ENCODE measurements around the gene POU6F1. TPM values are rescaled to one million over a fixed set of nuclear protein-coding genes. Genes with fewer than 3 reads are reported as not detected.

The POU6F1 gene
- total and polyA plus RNA-seq, 10 of the 15 experiments (the other 5 are each of a cell fraction or from before 2014, with no cell fraction given), result 0.26 to 4.2 (median 1.2) TPM

DNA sequence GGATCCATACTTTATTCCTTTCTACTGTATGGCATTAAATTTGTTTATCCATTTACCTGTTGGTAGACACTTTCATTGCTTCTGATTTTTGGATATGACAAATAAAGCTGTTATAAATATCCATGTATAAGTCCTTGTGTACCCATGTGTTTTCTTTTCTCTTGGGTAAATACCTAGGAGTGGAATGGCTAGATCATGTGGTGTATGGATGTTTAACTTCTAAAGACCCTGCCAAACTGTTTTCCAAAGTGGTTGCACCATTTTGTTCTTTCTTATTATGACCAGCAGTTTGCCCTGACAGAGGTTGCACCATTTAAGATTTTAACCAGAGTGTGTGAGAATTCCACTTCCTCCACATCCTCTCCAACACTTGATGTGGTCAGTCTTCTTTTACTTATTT, 14.8 kb upstream of the POU6F1 start:
- intact Hi-C loops (cut with micrococcal nuclease; ENCODE audit: unreplicated experiment) (no loop called here), in situ Hi-C loops (cut with MboI) (no loop called here)
- H3K36me3 ChIP-seq (ENCODE audit: control insufficient read depth in 2 of 2, insufficient read depth in 2 of 2, low read length in 1 of 2), result no peaks in the 10 kb centered on the region
- H3K4me1 ChIP-seq (ENCODE audit: control insufficient read depth, insufficient read depth, low read length), result no peaks in the 10 kb centered on the region
- DNase-seq (ENCODE audit: low read depth, low spot score) (no peak), ATAC-seq (no peak), FAIRE-seq (no peak)
- POLR2A ChIA-PET, result no interaction called here
- SMC1A ChIA-PET (ENCODE audit: uncharacterized antibody, unreplicated experiment), result interaction anchor here (1.4 kb wide), 1 partner anchor 14 kb away, joined by 5 read pairs; no protein-coding TSS in a partner anchor
- CTCF ChIA-PET, result no interaction called here
- H3K4me3 ChIP-seq, result no peak overlapping the region
- RAD21 ChIA-PET (ENCODE audit: unreplicated experiment), result no interaction called here
- H3K79me2 ChIP-seq (ENCODE audit: control insufficient read depth, insufficient read depth, low read length), result no peaks in the 10 kb centered on the region
- H3K27ac ChIP-seq (ENCODE audit: control insufficient read depth, insufficient read depth), result no peak overlapping the region
- no peak overlapping the region for H2AFZ ChIP-seq (ENCODE audit: control insufficient read depth, low read depth, low read length)
- H3K4me2 ChIP-seq (ENCODE audit: control insufficient read depth, insufficient read depth), result no peak overlapping the region
- no peaks in the 10 kb centered on the region for H3K9me3 ChIP-seq (replicated peaks; ENCODE audit: control insufficient read depth, insufficient read depth, low read length)
- no peak overlapping the region for H3K9ac ChIP-seq (ENCODE audit: control insufficient read depth, insufficient read depth, low read length)
- no peaks in the 10 kb centered on the region for H3K27me3 ChIP-seq (replicated peaks in 1 of 2; ENCODE audit: control insufficient read depth in 2 of 2, insufficient read depth in 2 of 2, low read length in 1 of 2)
- H4K20me1 ChIP-seq (ENCODE audit: control insufficient read depth, insufficient read depth), result no peaks in the 10 kb centered on the region
- no TSS peak for BruUV-seq (replicated peaks)
- TF ChIP-seq SMAD5 (IDR thresholded peaks at IDR 0.05; ENCODE audit: low read depth) (no peak), KLF5 (IDR thresholded peaks at IDR 0.05; ENCODE audit: partially characterized antibody) (no peak), MTA2 (IDR thresholded peaks at IDR 0.05; ENCODE audit: low read depth) (no peak), CBFB (IDR thresholded peaks at IDR 0.05; ENCODE audit: low read depth) (no peak), CUX1 (IDR thresholded peaks at IDR 0.05; ENCODE audit: insufficient replicate concordance, low read depth, low read length) (no peak), POLR2AphosphoS2 (IDR thresholded peaks at IDR 0.05; ENCODE audit: low read depth, low read length) (no peak), CHD1 (IDR thresholded peaks at IDR 0.05; ENCODE audit: low read depth, low read length) (no peak), HDGF (IDR thresholded peaks at IDR 0.05) (no peak), BRCA1 (IDR thresholded peaks at IDR 0.05; ENCODE audit: low read depth, low read length) (no peak)
- TF ChIP-seq, protein P1, sequence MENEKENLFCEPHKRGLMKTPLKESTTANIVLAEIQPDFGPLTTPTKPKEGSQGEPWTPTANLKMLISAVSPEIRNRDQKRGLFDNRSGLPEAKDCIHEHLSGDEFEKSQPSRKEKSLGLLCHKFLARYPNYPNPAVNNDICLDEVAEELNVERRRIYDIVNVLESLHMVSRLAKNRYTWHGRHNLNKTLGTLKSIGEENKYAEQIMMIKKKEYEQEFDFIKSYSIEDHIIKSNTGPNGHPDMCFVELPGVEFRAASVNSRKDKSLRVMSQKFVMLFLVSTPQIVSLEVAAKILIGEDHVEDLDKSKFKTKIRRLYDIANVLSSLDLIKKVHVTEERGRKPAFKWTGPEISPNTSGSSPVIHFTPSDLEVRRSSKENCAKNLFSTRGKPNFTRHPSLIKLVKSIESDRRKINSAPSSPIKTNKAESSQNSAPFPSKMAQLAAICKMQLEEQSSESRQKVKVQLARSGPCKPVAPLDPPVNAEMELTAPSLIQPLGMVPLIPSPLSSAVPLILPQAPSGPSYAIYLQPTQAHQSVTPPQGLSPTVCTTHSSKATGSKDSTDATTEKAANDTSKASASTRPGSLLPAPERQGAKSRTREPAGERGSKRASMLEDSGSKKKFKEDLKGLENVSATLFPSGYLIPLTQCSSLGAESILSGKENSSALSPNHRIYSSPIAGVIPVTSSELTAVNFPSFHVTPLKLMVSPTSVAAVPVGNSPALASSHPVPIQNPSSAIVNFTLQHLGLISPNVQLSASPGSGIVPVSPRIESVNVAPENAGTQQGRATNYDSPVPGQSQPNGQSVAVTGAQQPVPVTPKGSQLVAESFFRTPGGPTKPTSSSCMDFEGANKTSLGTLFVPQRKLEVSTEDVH (IDR thresholded peaks at IDR 0.05; ENCODE audit: low read depth, partially characterized antibody), result no peak
